Measurements from ENCODE around the gene AKAP1. TPM values are rescaled to one million over a fixed set of nuclear protein-coding genes. Genes with fewer than 3 reads are reported as not detected.

The AKAP1 gene
- total RNA-seq, 4 donors from 2014 or later: 23.3 to 62.4 (median 32.0) TPM

DNA sequence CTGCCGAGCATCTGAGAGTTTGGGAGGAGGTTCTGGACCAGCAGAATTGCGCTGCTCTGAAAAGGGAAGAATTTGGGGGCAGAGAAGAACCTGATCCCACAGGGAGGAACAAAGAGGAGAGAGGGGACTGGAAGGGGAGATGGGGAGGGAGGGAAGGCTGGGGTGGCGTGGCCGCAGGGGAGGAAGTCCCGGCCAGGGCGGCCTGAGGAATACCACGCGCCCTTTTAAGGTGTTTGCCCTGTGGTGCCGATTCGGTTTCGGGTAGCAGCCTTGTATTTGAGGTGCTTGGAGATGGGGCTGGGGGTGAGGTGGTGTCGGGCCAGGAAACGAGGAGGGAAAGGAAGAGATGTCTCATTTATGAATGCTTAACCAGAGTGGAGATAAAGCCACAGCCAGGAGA is 51.3 kb downstream of the AKAP1 start:
- H3K36me3 ChIP-seq: no peaks in the 10 kb centered on the region
- no peak for DNase-seq (ENCODE audit: low spot score in 2 of 2)
- H3K4me3 ChIP-seq: no peak overlapping the region
- 35 to 36% methylated on average over 13 of the region's 13 CpGs for WGBS, 2 donors
- no peak for TF ChIP-seq POLR2A (IDR thresholded peaks at IDR 0.05)
- TF ChIP-seq, protein P1, sequence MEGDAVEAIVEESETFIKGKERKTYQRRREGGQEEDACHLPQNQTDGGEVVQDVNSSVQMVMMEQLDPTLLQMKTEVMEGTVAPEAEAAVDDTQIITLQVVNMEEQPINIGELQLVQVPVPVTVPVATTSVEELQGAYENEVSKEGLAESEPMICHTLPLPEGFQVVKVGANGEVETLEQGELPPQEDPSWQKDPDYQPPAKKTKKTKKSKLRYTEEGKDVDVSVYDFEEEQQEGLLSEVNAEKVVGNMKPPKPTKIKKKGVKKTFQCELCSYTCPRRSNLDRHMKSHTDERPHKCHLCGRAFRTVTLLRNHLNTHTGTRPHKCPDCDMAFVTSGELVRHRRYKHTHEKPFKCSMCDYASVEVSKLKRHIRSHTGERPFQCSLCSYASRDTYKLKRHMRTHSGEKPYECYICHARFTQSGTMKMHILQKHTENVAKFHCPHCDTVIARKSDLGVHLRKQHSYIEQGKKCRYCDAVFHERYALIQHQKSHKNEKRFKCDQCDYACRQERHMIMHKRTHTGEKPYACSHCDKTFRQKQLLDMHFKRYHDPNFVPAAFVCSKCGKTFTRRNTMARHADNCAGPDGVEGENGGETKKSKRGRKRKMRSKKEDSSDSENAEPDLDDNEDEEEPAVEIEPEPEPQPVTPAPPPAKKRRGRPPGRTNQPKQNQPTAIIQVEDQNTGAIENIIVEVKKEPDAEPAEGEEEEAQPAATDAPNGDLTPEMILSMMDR (IDR thresholded peaks at IDR 0.05): no peak
- H3K4me1 ChIP-seq: peaks cover 0 to 5% (median 0%) of the 10 kb centered on the region in 4 donors
- H3K9me3 ChIP-seq: no peaks in the 10 kb centered on the region
- no peaks in the 10 kb centered on the region for H3K27me3 ChIP-seq
- H3K27ac ChIP-seq: no peak overlapping the region

DNA sequence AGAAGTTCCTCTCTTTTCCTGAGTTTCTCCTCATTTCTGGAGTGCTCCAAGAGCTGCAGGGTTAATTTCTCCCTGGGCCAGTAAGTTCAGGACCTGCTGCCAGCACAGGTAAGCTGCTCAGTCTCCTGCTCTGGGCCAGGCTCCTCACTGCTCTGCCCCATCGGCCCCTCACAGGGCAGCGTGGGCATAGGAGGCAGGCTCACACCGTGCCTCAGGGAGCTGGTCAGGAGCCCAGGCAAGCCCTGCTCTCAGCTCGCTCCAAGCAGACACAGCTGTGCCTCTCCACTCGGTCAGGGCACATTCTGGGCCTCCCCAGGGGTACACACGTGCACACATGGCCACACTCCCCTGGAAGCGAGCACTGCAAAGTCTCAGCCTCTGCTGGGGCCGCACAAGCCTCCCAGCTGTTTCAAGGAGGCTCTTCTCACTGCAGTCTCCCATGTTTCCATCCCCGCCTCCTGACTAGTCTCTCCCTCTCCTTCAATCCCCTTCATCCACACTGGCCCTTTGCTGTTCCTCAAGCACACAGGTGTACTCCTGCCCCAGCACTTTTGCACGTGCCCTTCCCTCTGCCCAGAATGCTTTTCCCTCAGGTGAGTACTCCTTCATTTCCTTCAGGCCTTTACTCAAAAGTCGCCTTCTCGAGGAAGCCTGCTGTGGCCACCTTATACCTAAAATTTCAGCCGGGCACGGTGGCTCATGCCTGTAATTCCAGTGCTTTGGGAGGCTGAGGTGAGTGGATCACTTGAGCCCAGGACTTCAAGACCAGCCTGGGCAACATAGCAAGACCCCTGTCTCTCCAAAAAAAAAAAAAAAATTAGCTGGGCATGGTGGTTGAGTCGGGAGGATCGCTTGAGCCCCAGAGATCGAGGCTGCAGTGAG is 53.2 kb downstream of the AKAP1 start:
- WGBS, 2 donors: 92 to 93% methylated on average over 17 of the region's 17 CpGs
- Histone ChIP-seq H3K27ac (no peak overlapping the region), H3K4me1 (peaks cover 0 to 11% (median 0%) of the 10 kb centered on the region in 4 donors), H3K36me3 (no peaks in the 10 kb centered on the region), H3K27me3 (no peaks in the 10 kb centered on the region), H3K9me3 (no peaks in the 10 kb centered on the region), H3K4me3 (no peak overlapping the region)
- no peak for DNase-seq (ENCODE audit: low spot score in 2 of 2)
- TF ChIP-seq EP300 (IDR thresholded peaks at IDR 0.05): no peak
- TF ChIP-seq, protein P1 (IDR thresholded peaks at IDR 0.05): no peak
- no peak for TF ChIP-seq POLR2A (IDR thresholded peaks at IDR 0.05)

DNA sequence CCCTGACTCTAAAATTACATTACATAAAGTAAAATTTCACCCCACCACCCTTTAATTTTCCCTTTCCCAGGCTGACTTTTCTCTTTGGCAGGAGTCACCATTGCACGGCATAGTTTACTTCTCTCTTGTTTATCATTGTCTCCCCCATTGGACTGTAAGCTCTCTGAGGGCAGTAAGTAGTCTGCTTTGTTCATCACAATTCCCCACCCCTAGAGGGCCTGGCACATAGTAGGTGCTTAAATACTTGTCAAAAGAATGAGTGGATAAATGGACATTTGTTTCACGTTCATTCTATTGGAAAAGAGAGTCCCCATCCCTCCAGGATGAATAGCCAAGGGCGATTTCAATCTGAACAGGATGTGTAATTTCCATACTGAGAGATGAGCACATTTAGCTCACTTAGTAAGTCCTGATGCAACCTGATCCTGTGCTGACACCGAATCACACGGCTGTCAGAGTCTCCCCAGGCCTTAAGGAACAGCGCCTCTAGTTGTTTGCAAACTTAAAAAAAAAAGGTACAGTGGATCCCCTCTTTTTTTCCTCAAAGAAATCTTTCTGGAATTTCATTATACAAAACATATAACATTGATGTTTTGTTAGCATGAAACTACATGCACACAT is 54.0 kb downstream of the AKAP1 start:
- no peak overlapping the region for H3K4me3 ChIP-seq
- peaks cover 0 to 11% (median 0%) of the 10 kb centered on the region in 4 donors for H3K4me1 ChIP-seq
- H3K27me3 ChIP-seq: no peaks in the 10 kb centered on the region
- no peak for DNase-seq (ENCODE audit: low spot score in 2 of 2)
- no peaks in the 10 kb centered on the region for H3K9me3 ChIP-seq
- no peaks in the 10 kb centered on the region for H3K36me3 ChIP-seq
- TF ChIP-seq, protein P1 (IDR thresholded peaks at IDR 0.05): no peak
- no peak for TF ChIP-seq EP300 (IDR thresholded peaks at IDR 0.05)
- no peak for TF ChIP-seq POLR2A (IDR thresholded peaks at IDR 0.05)
- WGBS, 2 donors: 80 to 83% methylated on average over 6 of the region's 6 CpGs
- no peak overlapping the region for H3K27ac ChIP-seq

DNA sequence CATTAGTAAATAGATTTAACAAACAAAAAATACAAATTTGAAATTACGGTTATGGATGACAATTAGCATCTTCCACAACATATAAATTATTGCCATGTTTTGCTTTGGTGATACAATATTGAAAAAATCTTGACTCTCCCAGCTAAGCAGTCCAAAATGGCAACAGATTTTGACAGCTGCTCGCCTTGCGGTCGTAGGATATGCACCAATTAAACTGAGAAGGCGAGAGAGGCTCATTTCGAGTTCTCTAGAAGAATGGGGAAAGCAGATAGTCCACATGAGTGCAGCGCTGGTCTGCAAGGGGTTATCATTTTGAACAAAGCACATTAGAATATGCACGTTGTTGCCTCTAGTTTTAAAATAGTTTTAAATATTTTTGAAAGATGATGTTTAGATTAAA is 55.3 kb downstream of the AKAP1 start:
- H3K27me3 ChIP-seq: no peaks in the 10 kb centered on the region
- H3K4me3 ChIP-seq: no peak overlapping the region
- no peak for DNase-seq (ENCODE audit: low spot score in 2 of 2)
- no peaks in the 10 kb centered on the region for H3K9me3 ChIP-seq
- WGBS, 2 donors: 78 to 79% methylated on average over 8 of the region's 8 CpGs
- H3K36me3 ChIP-seq: no peaks in the 10 kb centered on the region
- peaks cover 0 to 11% (median 0%) of the 10 kb centered on the region in 4 donors for H3K4me1 ChIP-seq
- H3K27ac ChIP-seq: no peak overlapping the region
- no peak for TF ChIP-seq EP300 (IDR thresholded peaks at IDR 0.05)
- TF ChIP-seq POLR2A (IDR thresholded peaks at IDR 0.05): no peak

DNA sequence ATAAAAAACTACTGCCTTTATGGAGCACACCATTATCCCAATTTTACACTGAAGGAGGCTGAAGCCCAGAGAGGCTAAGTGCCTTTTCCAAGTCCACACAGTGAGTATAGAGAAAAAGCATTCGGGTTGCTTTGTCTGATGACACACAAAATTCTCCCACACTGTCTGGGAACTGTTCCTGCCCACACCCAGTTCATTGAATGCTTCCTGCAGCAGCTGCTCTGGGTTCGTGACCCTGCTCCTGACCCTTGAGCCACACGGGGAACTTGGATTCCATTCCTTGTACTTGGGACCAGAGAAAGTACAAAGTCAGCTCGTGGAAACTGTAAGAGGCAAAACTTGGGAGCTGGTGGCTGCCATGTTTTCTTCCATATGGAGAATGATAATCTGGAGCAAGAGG is 57.9 kb downstream of the AKAP1 start:
- Histone ChIP-seq H3K36me3 (no peaks in the 10 kb centered on the region), H3K4me3 (no peak overlapping the region), H3K27me3 (no peaks in the 10 kb centered on the region), H3K4me1 (peaks cover 0 to 6% (median 0%) of the 10 kb centered on the region in 4 donors), H3K9me3 (no peaks in the 10 kb centered on the region), H3K27ac (no peak overlapping the region)
- no peak for DNase-seq (ENCODE audit: low spot score in 2 of 2)
- TF ChIP-seq, protein P1 (IDR thresholded peaks at IDR 0.05): no peak
- TF ChIP-seq POLR2A (IDR thresholded peaks at IDR 0.05) (no peak), EP300 (IDR thresholded peaks at IDR 0.05) (no peak)
- 5 to 23% methylated on average over 4 of the region's 4 CpGs for WGBS, 2 donors
